HEK293T (cell line): Measurements from ENCODE around the gene SNAI3.

Experiments
- CTCF ChIA-PET: fragments of 350-600 bp; formaldehyde crosslinking; extraction: SDS; loops from one replicate; lab custom pipeline; 2021; ENCODE audit warnings: antibody characterized with exemption, inconsistent platforms; lab: Yijun Ruan, JAX
- POLR2A ChIA-PET: fragments of 350-600 bp; formaldehyde crosslinking; extraction: SDS; loops from one replicate; lab custom pipeline; 2020; ENCODE audit warnings: antibody characterized with exemption, inconsistent platforms; lab: Yijun Ruan, JAX
- DNase-seq: peaks from one replicate; pipeline ENCODE4 v3.0.0; 2012; ENCODE audit warnings: mixed read lengths; ENCODE audit errors: extremely low spot score
- ARNT ChIP-seq: fragments of 450-650 bp; IDR thresholded peaks from 2 replicates; pipeline ENCODE4 v1.6.1; 2017; ENCODE audit warnings: mild to moderate bottlenecking
- BHLHE40 ChIP-seq: fragments of 450-650 bp; IDR thresholded peaks from 2 replicates; pipeline ENCODE4 v1.6.1; 2016; ENCODE audit warnings: mild to moderate bottlenecking, moderate library complexity, borderline replicate concordance
- CTBP1 ChIP-seq: fragments of 450-650 bp; IDR thresholded peaks from 2 replicates; pipeline ENCODE4 v1.6.1; 2016; ENCODE audit warnings: borderline replicate concordance
- ELF4 ChIP-seq: fragments of 450-650 bp; IDR thresholded peaks from 2 replicates; pipeline ENCODE4 v1.6.1; 2017; ENCODE audit warnings: antibody characterized with exemption
- FOXA1 ChIP-seq: fragments of 450-650 bp; IDR thresholded peaks from 2 replicates; pipeline ENCODE4 v1.6.1; 2016; ENCODE audit warnings: mild to moderate bottlenecking
- FOXK2 ChIP-seq: fragments of 450-650 bp; IDR thresholded peaks from 2 replicates; pipeline ENCODE4 v1.6.1; 2016; ENCODE audit warnings: mild to moderate bottlenecking
- FOXM1 ChIP-seq: fragments of 450-650 bp; IDR thresholded peaks from 2 replicates; pipeline ENCODE4 v1.6.1; 2017; ENCODE audit warnings: mild to moderate bottlenecking, borderline replicate concordance
- HDGF ChIP-seq: fragments of 450-650 bp; IDR thresholded peaks from 2 replicates; pipeline ENCODE4 v1.6.1; 2017; ENCODE audit warnings: antibody characterized with exemption, borderline replicate concordance
- L3MBTL2 ChIP-seq: fragments of 450-650 bp; conservative IDR thresholded peaks from 2 replicates; pipeline ENCODE4 v1.6.1; 2016; ENCODE audit warnings: mild to moderate bottlenecking
- LEF1 ChIP-seq: fragments of 450-650 bp; IDR thresholded peaks from 2 replicates; pipeline ENCODE4 v1.6.1; 2017; ENCODE audit warnings: mild to moderate bottlenecking, borderline replicate concordance
- NFRKB ChIP-seq: fragments of 450-650 bp; IDR thresholded peaks from 2 replicates; pipeline ENCODE4 v1.6.1; 2016; ENCODE audit warnings: mild to moderate bottlenecking, moderate library complexity
- PKNOX1 ChIP-seq: fragments of 450-650 bp; IDR thresholded peaks from 2 replicates; pipeline ENCODE4 v1.6.1; 2016
- SP1 ChIP-seq: fragments of 450-650 bp; IDR thresholded peaks from 2 replicates; pipeline ENCODE4 v1.6.1; 2017
- SUZ12 ChIP-seq: fragments of 450-650 bp; IDR thresholded peaks from 2 replicates; pipeline ENCODE4 v1.6.1; 2016; ENCODE audit warnings: mild to moderate bottlenecking
- TARDBP ChIP-seq: fragments of 450-650 bp; IDR thresholded peaks from 2 replicates; pipeline ENCODE4 v1.6.1; 2016
- ZNF384 ChIP-seq: fragments of 450-650 bp; IDR thresholded peaks from 2 replicates; pipeline ENCODE4 v1.6.1; 2016

The SNAI3 gene

GRCh38 chr16:88721815-88722755 lies 35.8 kb upstream of the SNAI3 start:
- DNase-seq, result no peak
- POLR2A ChIA-PET, result no interaction called here

GRCh38 chr16:88721236-88721635 lies 34.9 kb upstream of the SNAI3 start:
- ChIA-PET POLR2A (interaction anchor here (0.6 kb wide), 1 partner anchor 281 kb away, joined by 3 read pairs; no protein-coding TSS in a partner anchor), CTCF (no interaction called here)
- TF ChIP-seq ELF4, result no peak
- DNase-seq, result no peak

More at GRCh38 chr16:88721815-88722755, 35.8 kb upstream of the SNAI3 start:
- CTCF ChIA-PET, result no interaction called here
- TF ChIP-seq ARNT (no peak), HDGF (no peak)

- DNase-seq, result no peak
- POLR2A ChIA-PET, result no interaction called here
- CTCF ChIA-PET, result no interaction called here
- TF ChIP-seq ARNT, result no peak
- TF ChIP-seq CTBP1, result no peak
- TF ChIP-seq FOXM1, result no peak
- TF ChIP-seq ELF4, result no peak
- no peak for TF ChIP-seq FOXA1
- no peak for TF ChIP-seq LEF1
- no peak for TF ChIP-seq SP1
- no peak for TF ChIP-seq NFRKB
- TF ChIP-seq PKNOX1, result no peak
- no peak for TF ChIP-seq HDGF
- TF ChIP-seq BHLHE40, result no peak
- no peak for TF ChIP-seq ZNF384
- no peak for TF ChIP-seq TARDBP
- no peak for TF ChIP-seq L3MBTL2
Measured at GRCh38 chr16:88720396-88720970, 34.2 kb upstream of the SNAI3 start.

GRCh38 chr16:88719933-88720296 lies 33.6 kb upstream of the SNAI3 start:
- no peak for DNase-seq
- ChIA-PET POLR2A (no interaction called here), CTCF (no interaction called here)
- TF ChIP-seq PKNOX1 (no peak), ZNF384 (no peak), ELF4 (no peak), FOXK2 (no peak), HDGF (no peak), L3MBTL2 (no peak), CTBP1 (no peak), BHLHE40 (no peak)

GRCh38 chr16:88719267-88719932 lies 33.1 kb upstream of the SNAI3 start:
- TF ChIP-seq ELF4 (no peak), FOXK2 (no peak), ARNT (no peak), L3MBTL2 (no peak), FOXA1 (no peak), CTBP1 (no peak), SP1 (no peak), LEF1 (no peak), ZNF384 (no peak), SUZ12 (no peak)
- CTCF ChIA-PET, result no interaction called here
- DNase-seq, result no peak
- POLR2A ChIA-PET, result no interaction called here

- no peak for TF ChIP-seq L3MBTL2
- POLR2A ChIA-PET, result no interaction called here
- DNase-seq, result no peak
- CTCF ChIA-PET, result no interaction called here
Measured at GRCh38 chr16:88718178-88718577, 31.9 kb upstream of the SNAI3 start.

GRCh38 chr16:88716601-88717001 lies 30.3 kb upstream of the SNAI3 start:
- no peak for DNase-seq
- CTCF ChIA-PET, result no interaction called here
- POLR2A ChIA-PET, result no interaction called here
- TF ChIP-seq CTBP1, result no peak
- TF ChIP-seq L3MBTL2, result no peak
- TF ChIP-seq SUZ12, result no peak
- no peak for TF ChIP-seq FOXA1
- no peak for TF ChIP-seq BHLHE40
